H9 (cell line): ENCODE data around the gene PHACTR4. TPM values are rescaled to one million over a fixed set of nuclear protein-coding genes. Genes with fewer than 3 reads are reported as not detected.

ENCODE experiments used
- DNase-seq: peaks from one replicate; pipeline ENCODE4 v3.0.0-alpha.2; 2017
- H2AFZ ChIP-seq: one replicate; pipeline ENCODE4 v1.6.1; 2013; ENCODE audit warnings: mild to moderate bottlenecking, low read length, control low read depth, moderate library complexity
- H2AK5ac ChIP-seq: 2 replicates; pipeline ENCODE4 v1.6.1; 2013; ENCODE audit warnings: low read length, control low read depth, mixed read lengths; ENCODE audit not compliant: insufficient read length
- H2BK120ac ChIP-seq: one replicate; pipeline ENCODE4 v1.6.1; 2013; ENCODE audit warnings: low read depth, mild to moderate bottlenecking, low read length, control low read depth, inconsistent platforms; ENCODE audit not compliant: poor library complexity, severe bottlenecking
- H2BK12ac ChIP-seq: 2 replicates; pipeline ENCODE4 v1.6.1; 2013; ENCODE audit warnings: low read length, control low read depth, mixed read lengths, low read depth; ENCODE audit not compliant: insufficient read length
- H2BK15ac ChIP-seq: 2 replicates; pipeline ENCODE4 v1.6.1; 2013; ENCODE audit warnings: low read depth, low read length, control low read depth
- H2BK20ac ChIP-seq: one replicate; pipeline ENCODE4 v1.6.1; 2013; ENCODE audit warnings: low read depth, mild to moderate bottlenecking, low read length, control low read depth, inconsistent platforms; ENCODE audit not compliant: poor library complexity, severe bottlenecking
- H2BK5ac ChIP-seq: 2 replicates; pipeline ENCODE4 v1.6.1; 2013; ENCODE audit warnings: low read length, control low read depth, mixed read lengths; ENCODE audit not compliant: insufficient read length
- H3K14ac ChIP-seq: 2 replicates; pipeline ENCODE4 v1.6.1; 2013; ENCODE audit warnings: low read length, control low read depth; ENCODE audit not compliant: insufficient read depth
- H3K18ac ChIP-seq: 2 replicates; pipeline ENCODE4 v1.6.1; 2013; ENCODE audit warnings: low read depth, mild to moderate bottlenecking, mixed read lengths, low read length, control low read depth; ENCODE audit not compliant: insufficient read length
- H3K23ac ChIP-seq: 2 replicates; pipeline ENCODE4 v1.6.1; 2013; ENCODE audit warnings: low read length, control low read depth, mixed read lengths, low read depth; ENCODE audit not compliant: insufficient read length
- H3K23me2 ChIP-seq: 2 replicates; pipeline ENCODE4 v1.6.1; 2013; ENCODE audit warnings: low read depth, mild to moderate bottlenecking, mixed read lengths, low read length, control low read depth; ENCODE audit not compliant: insufficient read length, poor library complexity, severe bottlenecking
- H3K27ac ChIP-seq: 2 replicates; pipeline ENCODE4 v1.5.1; 2013; ENCODE audit warnings: low read length, control low read depth, mixed read lengths, low read depth; ENCODE audit not compliant: insufficient read length
- H3K27me3 ChIP-seq: 2 replicates; pipeline ENCODE4 v1.6.1; 2013; ENCODE audit warnings: low read length, control low read depth, inconsistent platforms; ENCODE audit not compliant: insufficient read depth
- H3K4ac ChIP-seq: 2 replicates; pipeline ENCODE4 v1.6.1; 2013; ENCODE audit warnings: low read depth, mild to moderate bottlenecking, control low read depth, inconsistent platforms, low read length, moderate library complexity
- H3K4me1 ChIP-seq: 2 replicates; pipeline ENCODE4 v1.6.1; 2013; ENCODE audit warnings: low read length, control low read depth, inconsistent platforms; ENCODE audit not compliant: insufficient read depth
- H3K4me2 ChIP-seq: 2 replicates; pipeline ENCODE4 v1.6.1; 2013; ENCODE audit warnings: low read length, control low read depth, mixed read lengths; ENCODE audit not compliant: insufficient read length, insufficient read depth
- H3K56ac ChIP-seq: 2 replicates; pipeline ENCODE4 v1.6.1; 2013; ENCODE audit warnings: low read depth, mild to moderate bottlenecking, mixed read lengths, low read length, control low read depth; ENCODE audit not compliant: insufficient read length
- H3K79me1 ChIP-seq: 2 replicates; pipeline ENCODE4 v1.6.1; 2013; ENCODE audit warnings: low read depth, mild to moderate bottlenecking, moderate library complexity, low read length, control low read depth, inconsistent platforms; ENCODE audit not compliant: insufficient read depth, poor library complexity, severe bottlenecking
- H3K79me2 ChIP-seq: 2 replicates; pipeline ENCODE4 v1.6.1; 2013; ENCODE audit warnings: low read length, control low read depth, inconsistent platforms; ENCODE audit not compliant: insufficient read depth
- H3K9ac ChIP-seq: 2 replicates; pipeline ENCODE4 v1.6.1; 2013; ENCODE audit warnings: low read length, control low read depth, mixed read lengths; ENCODE audit not compliant: insufficient read length; ENCODE audit errors: extremely low read depth
- H3K9me3 ChIP-seq: one replicate; pipeline ENCODE4 v1.6.1; 2013; ENCODE audit warnings: low read depth, low read length, inconsistent platforms; ENCODE audit not compliant: control insufficient read depth
- H3T11ph ChIP-seq: one replicate; pipeline ENCODE4 v1.6.1; 2013; ENCODE audit warnings: mild to moderate bottlenecking, low read length, control low read depth, inconsistent platforms
- H4K20me1 ChIP-seq: one replicate; pipeline ENCODE4 v1.6.1; 2013; ENCODE audit not compliant: control insufficient read depth, insufficient read length, insufficient read depth
- H4K5ac ChIP-seq: 2 replicates; pipeline ENCODE4 v1.6.1; 2013; ENCODE audit warnings: low read depth, mild to moderate bottlenecking, mixed read lengths, low read length, control low read depth; ENCODE audit not compliant: insufficient read length
- H4K8ac ChIP-seq: replicated peaks from 2 replicates; pipeline ENCODE4 v1.6.1; 2013; ENCODE audit warnings: low read length, control low read depth, mixed read lengths, low read depth; ENCODE audit not compliant: insufficient read length
- H4K91ac ChIP-seq: 2 replicates; pipeline ENCODE4 v1.6.1; 2013; ENCODE audit warnings: low read depth, mild to moderate bottlenecking, moderate library complexity, mixed read lengths, low read length, control low read depth; ENCODE audit not compliant: insufficient read length
- H3K27ac Mint-ChIP-seq, 3 experiments: 2 replicates in 2 of 3; 3 replicates in 1 of 3; pipeline ENCODE4 v1.8.0; 2020 to 2021; ENCODE audit warnings: mixed read lengths in 3 of 3, mild to moderate bottlenecking in 1 of 3, moderate library complexity in 1 of 3
- H3K27me3 Mint-ChIP-seq: 2 replicates; pipeline ENCODE4 v1.8.0; 2021; ENCODE audit warnings: low read depth, mild to moderate bottlenecking, moderate library complexity, mixed read lengths
- H3K36me3 Mint-ChIP-seq, 3 experiments: 2 replicates in 2 of 3; 3 replicates in 1 of 3; pipeline ENCODE4 v1.8.0; 2020 to 2021; ENCODE audit warnings: low read depth in 3 of 3, mixed read lengths in 3 of 3; ENCODE audit not compliant: insufficient read depth in 1 of 3
- H3K4me1 Mint-ChIP-seq, 2 experiments: 2 replicates each; pipeline ENCODE4 v1.8.0; 2020; ENCODE audit warnings: mixed read lengths in 2 of 2
- H3K4me3 Mint-ChIP-seq, 2 experiments: 2 replicates in 1 of 2; 3 replicates in 1 of 2; pipeline ENCODE4 v1.8.0; 2020 to 2021; ENCODE audit warnings: mild to moderate bottlenecking in 2 of 2, mixed read lengths in 2 of 2, moderate library complexity in 1 of 2
- H3K9me3 Mint-ChIP-seq, 2 experiments: 2 replicates in 1 of 2; 3 replicates in 1 of 2; pipeline ENCODE4 v1.8.0; 2020; ENCODE audit warnings: mild to moderate bottlenecking in 2 of 2, mixed read lengths in 2 of 2, moderate library complexity in 1 of 2
- WGBS: extraction: QIAGEN DNeasy Blood & Tissue Kit; methylation state at CpG from one replicate; pipeline ENCODE4 v1.1.7; 2013; ENCODE audit warnings: missing lambda C conversion rate, low lambda C conversion rate, mixed read lengths; ENCODE audit not compliant: insufficient read length; ENCODE audit errors: extremely low coverage; 5-methylcytosine and 5-hydroxymethylcytosine counted together
- total RNA-seq: library from RNA; stranded (reverse); gene quantifications from 2 replicates; pipeline ENCODE4 v1.2.1, GENCODE V29; 2021
- TF ChIP-seq, protein P1 (sequence below): fragments of 200-600 bp; sonication (generic); conservative IDR thresholded peaks from 3 replicates; pipeline ENCODE4 v1.8.0; 2021; ENCODE audit warnings: antibody characterized with exemption, mild to moderate bottlenecking

PHACTR4 gene
- total RNA-seq, 1 experiment from 2014 or later: 54.0 TPM

GRCh38 chr1:28545246-28545628 is 175.7 kb downstream of the PHACTR4 start:
- no CpG with 5 or more reads among the region's 4 CpGs for WGBS
- Histone ChIP-seq H3K79me2 (no peaks in the 10 kb centered on the region), H3K56ac (no peak overlapping the region), H4K20me1 (no peaks in the 10 kb centered on the region), H2AK5ac (no peak overlapping the region), H3K9ac (no peak overlapping the region), H3K18ac (no peak overlapping the region), H3K27ac (no peak overlapping the region), H3K4me1 (no peaks in the 10 kb centered on the region), H3K27me3 (no peaks in the 10 kb centered on the region), H3T11ph (no peak overlapping the region), H2BK12ac (no peak overlapping the region), H3K14ac (no peak overlapping the region), H3K23me2 (no peaks in the 10 kb centered on the region), H2AFZ (no peak overlapping the region), H3K9me3 (no peaks in the 10 kb centered on the region), H3K4me2 (no peak overlapping the region), H2BK20ac (no peak overlapping the region), H4K5ac (no peak overlapping the region), H3K4ac (no peak overlapping the region), H4K8ac (no peak overlapping the region), H4K91ac (no peak overlapping the region), H2BK120ac (no peak overlapping the region), H3K79me1 (no peaks in the 10 kb centered on the region), H2BK15ac (no peak overlapping the region), H3K23ac (no peak overlapping the region), H2BK5ac (no peak overlapping the region)
- Mint-ChIP-seq H3K27ac (no peak overlapping the region), H3K36me3 (no peaks in the 10 kb centered on the region), H3K4me1 (no peaks in the 10 kb centered on the region; a peak in 1 of 4 replicates), H3K9me3 (no peaks in the 10 kb centered on the region), H3K27me3 (no peaks in the 10 kb centered on the region; the same call in 1 of the 2 replicates), H3K4me3 (no peak overlapping the region)
- TF ChIP-seq, protein P1, sequence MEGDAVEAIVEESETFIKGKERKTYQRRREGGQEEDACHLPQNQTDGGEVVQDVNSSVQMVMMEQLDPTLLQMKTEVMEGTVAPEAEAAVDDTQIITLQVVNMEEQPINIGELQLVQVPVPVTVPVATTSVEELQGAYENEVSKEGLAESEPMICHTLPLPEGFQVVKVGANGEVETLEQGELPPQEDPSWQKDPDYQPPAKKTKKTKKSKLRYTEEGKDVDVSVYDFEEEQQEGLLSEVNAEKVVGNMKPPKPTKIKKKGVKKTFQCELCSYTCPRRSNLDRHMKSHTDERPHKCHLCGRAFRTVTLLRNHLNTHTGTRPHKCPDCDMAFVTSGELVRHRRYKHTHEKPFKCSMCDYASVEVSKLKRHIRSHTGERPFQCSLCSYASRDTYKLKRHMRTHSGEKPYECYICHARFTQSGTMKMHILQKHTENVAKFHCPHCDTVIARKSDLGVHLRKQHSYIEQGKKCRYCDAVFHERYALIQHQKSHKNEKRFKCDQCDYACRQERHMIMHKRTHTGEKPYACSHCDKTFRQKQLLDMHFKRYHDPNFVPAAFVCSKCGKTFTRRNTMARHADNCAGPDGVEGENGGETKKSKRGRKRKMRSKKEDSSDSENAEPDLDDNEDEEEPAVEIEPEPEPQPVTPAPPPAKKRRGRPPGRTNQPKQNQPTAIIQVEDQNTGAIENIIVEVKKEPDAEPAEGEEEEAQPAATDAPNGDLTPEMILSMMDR: no peak
- DNase-seq: no peak
